ENCODE measurements around the gene SDCCAG8.

GRCh38 chr1:243253926-243254232 is 2.0 kb upstream of the SDCCAG8 start:
- TF ChIP-seq CTCF (IDR thresholded peaks at IDR 0.05) (no peak), POLR2A (IDR thresholded peaks at IDR 0.05) (no peak)
